Esophagus muscularis mucosa (tissue), 4 donors: ENCODE measurements around the gene STAP1. TPM values are rescaled to one million over a fixed set of nuclear protein-coding genes. Genes with fewer than 3 reads are reported as not detected.
"Not testable (repeated sequence)": the region's sequence is repeated elsewhere in the genome, so short reads cannot be mapped to it uniquely, and the experiment has no call there.

Experiments used
- DNase-seq: peaks from one replicate; pipeline ENCODE4 v3.0.0-alpha.2; 2017; ENCODE audit errors: extremely low spot score
- H3K27ac ChIP-seq, 4 donors: fragments of 200-600 bp; sonication (generic); replicated peaks in 1 of 4; 1 replicate in 3 of 4; 2 replicates in 1 of 4; pipeline ENCODE4 v1.5.1; 2016 to 2019; ENCODE audit warnings: mild to moderate bottlenecking in 1 of 4
- H3K27me3 ChIP-seq, 4 donors: fragments of 200-600 bp; sonication (generic); one replicate each; pipeline versions ENCODE4 v1.5.1 to v1.6.0; 2016 to 2019
- H3K36me3 ChIP-seq, 4 donors: fragments of 200-600 bp; sonication (generic); one replicate each; pipeline ENCODE4 v1.5.1; 2016 to 2019
- H3K4me1 ChIP-seq, 4 donors: fragments of 200-600 bp; sonication (generic); one replicate each; pipeline ENCODE4 v1.5.1; 2016 to 2019
- H3K4me3 ChIP-seq, 4 donors: fragments of 200-600 bp; sonication (generic); 1 replicate in 2 of 4; 2 replicates in 2 of 4; pipeline ENCODE4 v1.5.1; 2016 to 2019; ENCODE audit warnings: mild to moderate bottlenecking in 4 of 4, moderate library complexity in 1 of 4
- H3K9me3 ChIP-seq, 4 donors: fragments of 200-600 bp; sonication (generic); 1 replicate in 3 of 4; 2 replicates in 1 of 4; pipeline ENCODE4 v1.5.1; 2016 to 2019
- CTCF ChIP-seq, 3 experiments: fragments of 200-600 bp in 2 of 3; fragments of 450-650 bp in 1 of 3; sonication (generic) in 2 of 3; IDR thresholded peaks; one replicate each; pipeline ENCODE4 v1.5.1; 2017 to 2019; ENCODE audit warnings: antibody characterized with exemption in 3 of 3, mild to moderate bottlenecking in 2 of 3, moderate library complexity in 1 of 3
- EP300 ChIP-seq: sonication (generic); formaldehyde crosslinking; IDR thresholded peaks from one replicate; pipeline ENCODE4 v1.6.1; 2017; ENCODE audit warnings: antibody characterized with exemption
- POLR2A ChIP-seq: fragments of 450-650 bp; IDR thresholded peaks from one replicate; pipeline ENCODE4 v1.6.1; 2017; ENCODE audit warnings: antibody characterized with exemption, moderate library complexity, mild to moderate bottlenecking, low read depth
- POLR2AphosphoS5 ChIP-seq, 2 donors: sonication (generic); formaldehyde crosslinking; IDR thresholded peaks; one replicate each; pipeline ENCODE4 v1.6.1; 2017; ENCODE audit warnings: antibody characterized with exemption in 2 of 2
- WGBS: methylation state at CpG from one replicate; pipeline ENCODE4 v1.1.5; 2018; 5-methylcytosine and 5-hydroxymethylcytosine counted together
- intact Hi-C: fragments of 100-400 bp; cut with DNase I; formaldehyde crosslinking; loops from one replicate; pipeline ENCODE4 v1.15.1; 2023
- total RNA-seq, 4 donors: library from RNA; depleted of rRNA; stranded (reverse); fragments of >200 nt; gene quantifications; one replicate each; pipeline versions ENCODE4 v1.1.0 to v1.2.1, GENCODE V29; 2016

The STAP1 gene
- total RNA-seq, 4 donors from 2014 or later = 0.42 to 1.2 TPM; not detected in 2

GRCh38 chr4:67550451-67550850 lies 8.1 kb upstream of the STAP1 start:
- no peak for DNase-seq
- no peaks in the 10 kb centered on the region for H3K9me3 ChIP-seq
- H3K27me3 ChIP-seq = no peaks in the 10 kb centered on the region
- intact Hi-C loops = no loop called here
- no peak overlapping the region for H3K27ac ChIP-seq
- no peak overlapping the region for H3K4me3 ChIP-seq
- H3K36me3 ChIP-seq = no peaks in the 10 kb centered on the region
- peaks cover 0 to 5% (median 2%) of the 10 kb centered on the region in 4 donors for H3K4me1 ChIP-seq
- TF ChIP-seq CTCF (IDR thresholded peaks at IDR 0.05) (no peak), POLR2A (no peak), EP300 (no peak), POLR2AphosphoS5 (IDR thresholded peaks at IDR 0.05) (no peak)

GRCh38 chr4:67550857-67551256 lies 7.7 kb upstream of the STAP1 start:
- Histone ChIP-seq H3K27ac (no peak overlapping the region), H3K36me3 (no peaks in the 10 kb centered on the region), H3K27me3 (no peaks in the 10 kb centered on the region), H3K9me3 (no peaks in the 10 kb centered on the region), H3K4me3 (no peak overlapping the region), H3K4me1 (peaks cover 0 to 4% (median 2%) of the 10 kb centered on the region in 4 donors)
- no peak for TF ChIP-seq POLR2A
- no peak for TF ChIP-seq POLR2AphosphoS5 (IDR thresholded peaks at IDR 0.05)
- no peak for TF ChIP-seq EP300
- no peak for TF ChIP-seq CTCF (IDR thresholded peaks at IDR 0.05)
- WGBS = 90% methylated on average over 3 of the region's 3 CpGs
- intact Hi-C loops = no loop called here
- no peak for DNase-seq

- DNase-seq, H3K36me3 ChIP-seq, intact Hi-C loops, H3K27ac ChIP-seq, H3K4me1 ChIP-seq, H3K9me3 ChIP-seq, H3K4me3 ChIP-seq, H3K27me3 ChIP-seq: not testable (repeated sequence)
- WGBS = 69% methylated on average over 4 of the region's 4 CpGs
Measured at GRCh38 chr4:67552146-67552792, 6.3 kb upstream of the STAP1 start.

- intact Hi-C loops = no loop called here
- no peak for TF ChIP-seq POLR2A
- no peak for TF ChIP-seq CTCF (IDR thresholded peaks at IDR 0.05)
- TF ChIP-seq POLR2AphosphoS5 (IDR thresholded peaks at IDR 0.05) = no peak
- TF ChIP-seq EP300 = no peak
- DNase-seq = no peak
- no peaks in the 10 kb centered on the region for H3K9me3 ChIP-seq
- H3K36me3 ChIP-seq = no peaks in the 10 kb centered on the region
- no peak overlapping the region for H3K27ac ChIP-seq
- no peaks in the 10 kb centered on the region for H3K4me1 ChIP-seq
- 95% methylated on average over 3 of the region's 3 CpGs for WGBS
- H3K27me3 ChIP-seq = no peaks in the 10 kb centered on the region
- no peak overlapping the region for H3K4me3 ChIP-seq
Measured at GRCh38 chr4:67554096-67554495, 4.4 kb upstream of the STAP1 start.

GRCh38 chr4:67555447-67555846 lies 3.1 kb upstream of the STAP1 start:
- intact Hi-C loops = no loop called here
- H3K27me3 ChIP-seq = no peaks in the 10 kb centered on the region
- WGBS = 72% methylated on average over 3 of the region's 3 CpGs
- no peak for DNase-seq
- H3K27ac ChIP-seq = no peak overlapping the region
- no peaks in the 10 kb centered on the region for H3K9me3 ChIP-seq
- H3K4me1 ChIP-seq = no peaks in the 10 kb centered on the region
- no peaks in the 10 kb centered on the region for H3K36me3 ChIP-seq
- no peak overlapping the region for H3K4me3 ChIP-seq
- TF ChIP-seq POLR2A = no peak
- TF ChIP-seq CTCF (IDR thresholded peaks at IDR 0.05) = no peak
